Common myeloid progenitor, CD34-positive (primary cell): ENCODE data around the gene ZNF579.

ENCODE experiments used
- CTCF ChIA-PET: fragments of 350-600 bp; sonication (Branson Sonifier 250); formaldehyde crosslinking; loops from one replicate; lab custom pipeline; 2021; ENCODE audit warnings: antibody characterized with exemption; lab: Charles Lee
- POLR2A ChIA-PET: fragments of 350-600 bp; sonication (Branson Sonifier 250); formaldehyde crosslinking; loops from one replicate; lab custom pipeline; 2021; ENCODE audit warnings: antibody characterized with exemption; lab: Charles Lee
- DNase-seq, 3 donors: peaks; one replicate each; pipeline versions ENCODE4 v3.0.0 to v3.0.0-alpha.2; 2013
- H3K27ac ChIP-seq, 2 experiments: 1 replicate in 1 of 2; 2 replicates in 1 of 2; pipeline ENCODE4 v1.7.0; 2013; ENCODE audit warnings: inconsistent platforms in 2 of 2, low read length in 2 of 2, mild to moderate bottlenecking in 2 of 2, low read depth in 1 of 2, moderate library complexity in 1 of 2; ENCODE audit not compliant: severe bottlenecking in 2 of 2, insufficient read depth in 1 of 2, poor library complexity in 1 of 2
- H3K27me3 ChIP-seq, 5 experiments: replicated peaks in 2 of 5; 1 replicate in 3 of 5; 2 replicates in 2 of 5; pipeline versions ENCODE4 v1.6.1 to v1.7.0; 2013; ENCODE audit warnings: low read length in 4 of 5, mild to moderate bottlenecking in 2 of 5, moderate library complexity in 2 of 5, inconsistent platforms in 1 of 5; ENCODE audit not compliant: insufficient read depth in 5 of 5, control insufficient read depth in 4 of 5
- H3K36me3 ChIP-seq, 4 experiments: 1 replicate in 2 of 4; 2 replicates in 2 of 4; pipeline versions ENCODE4 v1.6.1 to v1.7.0; 2013; ENCODE audit warnings: low read length in 3 of 4, control low read depth in 1 of 4, mild to moderate bottlenecking in 1 of 4; ENCODE audit not compliant: control insufficient read depth in 4 of 4, insufficient read depth in 4 of 4
- H3K4me1 ChIP-seq, 4 experiments: 1 replicate in 3 of 4; 2 replicates in 1 of 4; pipeline versions ENCODE4 v1.6.1 to v1.7.1; 2013; ENCODE audit warnings: low read length in 3 of 4, mild to moderate bottlenecking in 3 of 4, control low read depth in 1 of 4, inconsistent platforms in 1 of 4, moderate library complexity in 1 of 4; ENCODE audit not compliant: control insufficient read depth in 4 of 4, insufficient read depth in 4 of 4; ENCODE audit errors: control extremely low read depth in 1 of 4
- H3K4me3 ChIP-seq, 7 experiments: 1 replicate in 4 of 7; 2 replicates in 3 of 7; pipeline versions ENCODE4 v1.5.1 to v1.7.0; 2013; ENCODE audit warnings: mild to moderate bottlenecking in 7 of 7, low read length in 6 of 7, moderate library complexity in 6 of 7, inconsistent platforms in 2 of 7, low read depth in 2 of 7, control low read depth in 1 of 7; ENCODE audit not compliant: insufficient read depth in 4 of 7, control insufficient read depth in 1 of 7; ENCODE audit errors: extremely low read depth in 1 of 7
- H3K9me3 ChIP-seq, 5 experiments: 1 replicate in 4 of 5; 2 replicates in 1 of 5; pipeline versions ENCODE4 v1.6.1 to v1.7.1; 2013; ENCODE audit warnings: low read length in 4 of 5, mild to moderate bottlenecking in 2 of 5, inconsistent platforms in 1 of 5, low read depth in 1 of 5, moderate library complexity in 1 of 5; ENCODE audit not compliant: control insufficient read depth in 4 of 5, insufficient read depth in 2 of 5; ENCODE audit errors: control extremely low read depth in 1 of 5
- WGBS: methylation state at CpG from one replicate; pipeline ENCODE4 v1.1.5; 2013; ENCODE audit not compliant: insufficient coverage; 5-methylcytosine and 5-hydroxymethylcytosine counted together

ZNF579 gene

GRCh38 chr19:55542292-55542855 lies 38.3 kb downstream of the ZNF579 start:
- ChIA-PET CTCF (no interaction called here), POLR2A (no interaction called here)
- Histone ChIP-seq H3K9me3 (no peaks in the 10 kb centered on the region), H3K4me3 (no peak overlapping the region), H3K36me3 (no peaks in the 10 kb centered on the region), H3K4me1 (peaks cover 0 to 25% (median 17%) of the 10 kb centered on the region in 4 experiments), H3K27ac (no peak overlapping the region), H3K27me3 (no peaks in the 10 kb centered on the region)
- no peak for DNase-seq
- 96% methylated on average over 7 of the region's 7 CpGs for WGBS

GRCh38 chr19:55541091-55541490 lies 39.6 kb downstream of the ZNF579 start:
- H3K27me3 ChIP-seq = no peaks in the 10 kb centered on the region
- POLR2A ChIA-PET = no interaction called here
- H3K4me3 ChIP-seq = no peak overlapping the region
- WGBS = 95% methylated on average over 19 of the region's 19 CpGs
- CTCF ChIA-PET = no interaction called here
- no peaks in the 10 kb centered on the region for H3K9me3 ChIP-seq
- no peaks in the 10 kb centered on the region for H3K36me3 ChIP-seq
- H3K4me1 ChIP-seq = peaks cover 0 to 12% (median 5%) of the 10 kb centered on the region in 4 experiments
- H3K27ac ChIP-seq = no peak overlapping the region
- DNase-seq = no peak

GRCh38 chr19:55540619-55541018 lies 40.0 kb downstream of the ZNF579 start:
- DNase-seq = no peak
- no peaks in the 10 kb centered on the region for H3K27me3 ChIP-seq
- H3K36me3 ChIP-seq = no peaks in the 10 kb centered on the region
- WGBS = 75% methylated on average over 3 of the region's 10 CpGs
- ChIA-PET CTCF (no interaction called here), POLR2A (no interaction called here)
- no peak overlapping the region for H3K27ac ChIP-seq
- H3K4me3 ChIP-seq = no peak overlapping the region
- H3K4me1 ChIP-seq = peaks cover 0 to 8% (median 2%) of the 10 kb centered on the region in 4 experiments
- H3K9me3 ChIP-seq = no peaks in the 10 kb centered on the region

GRCh38 chr19:55539090-55539984 lies 41.3 kb downstream of the ZNF579 start:
- Histone ChIP-seq H3K27me3 (no peaks in the 10 kb centered on the region), H3K27ac (no peak overlapping the region), H3K36me3 (no peaks in the 10 kb centered on the region), H3K4me3 (no peak overlapping the region), H3K9me3 (no peaks in the 10 kb centered on the region), H3K4me1 (no peaks in the 10 kb centered on the region)
- POLR2A ChIA-PET = no interaction called here
- 93% methylated on average over 33 of the region's 33 CpGs for WGBS
- no peak for DNase-seq
- CTCF ChIA-PET = no interaction called here

GRCh38 chr19:55538132-55538531 lies 42.5 kb downstream of the ZNF579 start:
- no peak overlapping the region for H3K27ac ChIP-seq
- POLR2A ChIA-PET = no interaction called here
- H3K27me3 ChIP-seq = no peaks in the 10 kb centered on the region
- no peak overlapping the region for H3K4me3 ChIP-seq
- DNase-seq = no peak
- no peaks in the 10 kb centered on the region for H3K9me3 ChIP-seq
- WGBS = 94% methylated on average over 3 of the region's 5 CpGs
- CTCF ChIA-PET = no interaction called here
- H3K4me1 ChIP-seq = no peaks in the 10 kb centered on the region
- no peaks in the 10 kb centered on the region for H3K36me3 ChIP-seq

DNA sequence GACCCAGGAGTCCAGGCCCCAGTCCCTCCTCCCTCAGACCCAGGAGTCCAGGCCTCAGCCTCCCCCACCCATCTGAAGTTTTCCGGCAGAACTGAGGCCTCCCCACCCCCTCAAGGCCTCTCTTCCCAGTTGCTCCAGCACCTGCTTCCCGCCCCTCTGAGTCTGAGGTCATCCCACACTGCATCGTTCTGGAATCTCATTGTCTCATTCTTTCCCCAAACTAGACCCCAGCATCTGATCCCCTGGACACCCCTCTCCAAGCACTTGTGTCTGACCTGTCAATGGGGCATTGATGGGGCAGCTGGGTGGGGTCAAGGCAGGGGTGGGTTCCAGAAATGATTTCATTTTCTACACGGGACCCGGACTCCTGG lies 42.9 kb downstream of the ZNF579 start:
- ChIA-PET CTCF (no interaction called here), POLR2A (no interaction called here)
- no peaks in the 10 kb centered on the region for H3K36me3 ChIP-seq
- WGBS = 88% methylated on average over 3 of the region's 5 CpGs
- no peaks in the 10 kb centered on the region for H3K27me3 ChIP-seq
- no peak for DNase-seq
- no peak overlapping the region for H3K4me3 ChIP-seq
- H3K27ac ChIP-seq = no peak overlapping the region
- H3K4me1 ChIP-seq = no peaks in the 10 kb centered on the region
- H3K9me3 ChIP-seq = no peaks in the 10 kb centered on the region
